Endothelial cell of coronary artery (primary cell): ENCODE measurements around the gene PHF2. TPM values are rescaled to one million over a fixed set of nuclear protein-coding genes. Genes with fewer than 3 reads are reported as not detected.

Experiments
- total RNA-seq: library from RNA; depleted of rRNA; stranded (reverse); fragments of >200 nt; gene quantifications from 2 replicates; pipeline ENCODE4 v1.2.3, GENCODE V29; 2014

Gene PHF2
- 11.6 and 13.6 TPM in 2 replicates for total RNA-seq

GRCh38 chr9:93576258-93577077 lies at the start of gene PHF2:
PHF2 (plus strand) TSS chr9:93576584; CDS start chr9:93576774, 190 bp downstream.

Other genes starting within 250 kb of the PHF2 start
- gene FAM120A, start 124.9 kb upstream of the PHF2 start, total RNA-seq: 89.7 and 125 TPM in 2 replicates
- gene FAM120AOS, start 123.0 kb upstream of the PHF2 start, total RNA-seq: 21.4 and 23.8 TPM in 2 replicates